GM19023 (cell line): ENCODE measurements around the gene ELP1.
"Not testable (repeated sequence)": the region's sequence is repeated elsewhere in the genome, so short reads cannot be mapped to it uniquely, and the experiment has no call there.

Experiments
- ATAC-seq: cut with Tn5 transposase; IDR thresholded peaks from one replicate; pipeline ENCODE4 v1.9.1; 2021; ENCODE audit warnings: mild to moderate bottlenecking, moderate library complexity; ENCODE audit not compliant: unreplicated experiment

The ELP1 gene

DNA sequence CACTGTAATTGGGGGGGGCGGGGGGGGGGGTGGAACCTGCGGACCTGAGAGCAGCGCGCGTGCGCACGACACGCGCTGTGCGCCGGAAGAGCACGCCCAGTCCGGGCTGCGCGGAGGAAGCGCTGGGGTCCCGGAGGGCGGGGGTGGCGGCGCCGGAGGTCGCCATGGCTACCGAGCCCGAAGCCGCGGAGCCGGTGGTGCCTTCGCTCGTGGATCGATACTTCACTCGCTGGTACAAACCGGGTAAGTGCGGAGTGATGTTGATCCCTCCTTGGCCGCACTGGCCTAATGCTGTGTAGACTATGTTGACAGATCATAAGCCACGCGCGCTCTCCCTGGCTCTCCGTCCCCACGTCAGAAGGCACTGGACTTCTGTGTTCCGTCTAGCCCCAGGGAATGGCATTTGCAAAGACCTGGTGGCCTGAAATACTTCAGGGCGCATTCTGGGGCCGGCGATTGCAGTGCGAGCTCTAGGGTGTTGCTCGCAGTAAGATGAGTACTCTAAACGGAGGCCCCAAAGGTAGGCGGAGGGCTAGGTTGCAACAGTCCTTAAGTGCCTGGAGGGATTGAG lies 484 bp upstream of the ELP1 start, which contains the start of gene ABITRAM:
TSS of gene ABITRAM (plus strand) at position 78 of the 571 bp plus-strand sequence. CDS start at position 165, 87 bp downstream.
- ATAC-seq, result peak; percentile 82

DNA sequence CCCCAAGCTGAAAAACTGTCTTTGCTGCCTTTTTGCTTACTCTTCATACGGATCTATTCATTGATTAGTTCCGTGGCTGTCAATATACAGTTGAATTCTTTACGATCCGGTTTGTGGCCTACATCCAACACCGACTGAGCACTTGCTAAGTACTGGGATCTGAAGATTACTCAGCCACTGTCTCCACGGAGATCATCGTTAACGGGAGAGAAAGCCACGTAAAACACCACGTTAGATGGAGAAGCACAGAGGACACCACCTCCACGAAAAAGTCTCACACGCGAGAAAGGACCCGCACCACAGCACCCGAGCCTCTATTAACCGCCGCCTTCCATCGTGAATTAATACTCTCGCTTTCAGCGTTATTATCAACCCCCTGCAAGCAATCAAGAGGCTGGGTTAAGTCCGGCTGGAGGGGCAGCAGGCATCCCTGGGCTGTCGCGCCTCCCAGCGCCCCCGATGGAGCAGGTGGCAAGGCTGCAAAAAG lies 650 bp downstream of the ELP1 start:
- ATAC-seq, result peak; percentile 0

DNA sequence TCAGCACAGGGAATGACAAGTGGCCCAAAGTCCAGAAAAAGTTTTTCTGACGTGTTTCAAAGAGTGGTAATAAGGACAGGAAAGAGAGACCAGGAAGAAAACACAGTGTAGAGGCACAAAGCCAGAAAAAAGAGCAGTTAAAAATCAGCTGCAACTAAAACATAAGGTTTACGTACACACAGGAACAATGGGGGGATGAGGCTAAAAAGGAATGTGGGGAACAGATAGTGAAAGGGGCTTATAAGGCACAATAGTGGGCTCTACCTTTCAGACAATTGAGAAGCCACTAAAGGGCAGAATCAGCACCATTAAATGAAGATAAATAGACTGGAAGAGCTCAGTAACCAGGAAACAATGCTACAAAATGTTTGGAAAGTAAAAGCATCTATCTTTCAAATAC lies 5.5 kb downstream of the ELP1 start:
- ATAC-seq, result no peak

DNA sequence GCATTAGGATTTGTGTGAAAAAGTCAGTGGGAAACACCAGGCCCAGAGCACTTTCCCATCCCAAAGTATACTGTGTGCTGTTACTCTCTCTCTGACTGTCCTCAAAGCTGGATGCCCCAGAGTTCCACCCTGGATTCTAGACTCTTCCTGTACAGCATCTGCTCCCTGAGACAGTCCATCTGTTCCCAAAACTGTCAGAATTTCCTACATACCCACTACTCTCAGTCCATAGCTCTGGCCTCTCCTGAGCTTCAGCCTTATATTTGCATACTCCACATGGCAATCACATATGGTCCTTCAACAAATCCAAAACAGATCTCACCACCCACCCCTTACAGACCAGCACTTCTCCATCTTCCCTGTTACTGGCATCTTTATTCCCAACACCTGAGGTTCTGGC lies 9.5 kb downstream of the ELP1 start:
- no peak for ATAC-seq

DNA sequence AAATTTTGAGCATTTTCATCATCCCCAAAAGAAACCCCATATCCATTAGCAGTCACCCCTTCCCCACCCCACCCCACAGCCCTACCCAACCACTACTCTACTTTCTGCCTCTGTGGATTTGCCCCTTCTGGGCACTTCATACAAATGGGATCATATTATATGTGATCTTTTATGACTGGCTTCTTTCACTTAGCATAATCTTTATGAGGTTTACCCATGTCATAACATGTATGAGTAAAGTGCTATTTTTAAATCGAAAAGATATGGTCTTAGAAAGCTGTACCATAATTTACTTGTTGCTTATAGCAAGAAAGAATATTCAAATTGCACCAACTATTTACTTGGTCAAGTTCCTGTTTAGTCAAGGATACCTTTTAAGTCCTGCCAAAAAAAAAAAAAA lies 12.7 kb downstream of the ELP1 start:
- no peak for ATAC-seq

DNA sequence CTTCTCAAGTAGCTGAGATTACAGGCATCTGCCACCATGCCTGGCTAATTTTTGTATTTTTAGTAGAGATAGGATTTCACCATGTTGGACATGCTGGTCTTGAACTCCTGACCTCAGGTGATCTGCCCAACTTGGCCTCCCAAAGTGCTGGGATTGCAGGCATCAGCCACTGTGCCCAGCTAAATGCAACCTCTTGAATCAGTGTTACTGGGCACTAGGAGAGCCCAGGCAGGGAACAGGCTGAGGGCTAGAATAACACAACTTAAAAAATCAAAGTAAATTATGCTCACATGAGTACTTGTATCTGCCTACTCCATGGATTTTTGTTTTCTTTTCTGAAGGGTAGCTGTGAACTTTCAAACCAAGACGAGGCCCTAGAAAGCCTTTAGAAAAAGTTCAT lies 13.5 kb downstream of the ELP1 start:
- ATAC-seq, result not testable (repeated sequence)

DNA sequence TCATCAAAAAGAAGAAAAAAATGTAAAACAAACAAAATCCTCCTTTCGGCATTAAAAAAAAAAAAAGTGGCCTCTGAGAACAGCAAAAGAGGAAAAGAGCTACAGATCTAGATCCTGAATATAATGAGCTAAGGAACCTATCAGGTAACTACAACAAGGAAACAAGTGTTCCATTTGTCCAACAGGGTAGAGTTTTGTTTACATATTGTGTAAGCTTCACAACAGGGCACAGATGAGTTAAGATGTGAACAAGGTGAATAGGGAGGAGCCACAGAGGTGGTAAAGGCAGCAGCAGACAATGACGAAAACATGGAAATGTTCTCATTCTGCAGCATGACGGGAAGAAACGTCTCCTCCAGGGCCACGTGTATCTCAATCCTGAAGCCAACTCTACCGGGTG lies 14.4 kb downstream of the ELP1 start:
- ATAC-seq, result no peak

DNA sequence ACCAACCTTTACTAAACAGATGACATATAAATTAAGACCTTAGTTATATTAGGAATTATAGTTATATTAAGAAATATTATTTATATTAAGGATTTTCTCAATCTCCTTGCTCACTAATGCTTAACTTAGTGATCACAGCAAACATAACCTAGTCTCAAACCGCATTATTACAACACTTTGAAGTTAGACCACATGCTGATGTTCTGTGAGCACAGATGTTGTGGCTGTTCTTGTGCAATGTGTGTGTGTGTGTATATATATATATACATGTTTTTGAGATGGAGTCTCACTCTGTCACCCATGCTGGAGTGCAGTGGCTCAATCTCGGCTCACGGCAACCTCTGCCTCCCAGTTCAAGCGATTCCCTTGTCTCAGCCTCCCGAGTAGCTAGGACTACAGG lies 20.5 kb downstream of the ELP1 start:
- ATAC-seq, result no peak

DNA sequence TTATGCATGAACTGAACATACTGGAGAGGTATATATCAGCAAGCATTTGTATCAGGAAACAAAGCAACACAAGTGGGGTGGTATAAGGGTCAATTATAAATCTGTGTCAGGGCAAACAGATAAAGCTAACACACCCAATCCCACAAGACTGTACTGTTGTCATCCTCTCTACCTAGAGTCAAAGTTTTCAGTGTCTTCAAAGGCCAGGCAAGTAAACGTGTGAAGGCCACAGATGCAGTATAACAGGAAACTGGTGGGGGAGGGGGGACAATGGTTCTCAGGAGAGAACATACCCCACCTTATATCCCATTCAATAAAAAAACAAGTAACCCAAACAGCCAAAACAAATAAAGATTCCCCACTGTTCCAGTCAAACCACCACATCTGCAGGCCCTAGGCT lies 22.1 kb downstream of the ELP1 start:
- no peak for ATAC-seq

DNA sequence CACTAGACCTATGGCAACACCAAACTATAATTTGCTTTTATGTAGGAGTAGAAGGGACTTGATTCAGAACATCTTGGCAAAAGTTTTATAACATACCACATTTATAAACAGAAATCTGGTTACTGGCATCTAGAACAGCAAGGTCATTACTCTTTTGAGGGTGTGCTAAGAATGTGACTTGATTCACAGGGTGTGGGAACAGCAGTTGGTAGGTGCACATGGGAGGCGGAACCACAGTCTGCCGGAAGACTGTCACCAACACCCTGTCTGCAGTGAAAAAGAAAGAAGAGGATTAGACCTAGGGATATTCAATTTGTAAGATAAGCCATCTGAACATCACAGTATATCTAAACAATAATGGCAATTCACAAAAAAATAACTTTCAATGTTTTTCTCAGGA lies 23.0 kb downstream of the ELP1 start:
- no peak for ATAC-seq

DNA sequence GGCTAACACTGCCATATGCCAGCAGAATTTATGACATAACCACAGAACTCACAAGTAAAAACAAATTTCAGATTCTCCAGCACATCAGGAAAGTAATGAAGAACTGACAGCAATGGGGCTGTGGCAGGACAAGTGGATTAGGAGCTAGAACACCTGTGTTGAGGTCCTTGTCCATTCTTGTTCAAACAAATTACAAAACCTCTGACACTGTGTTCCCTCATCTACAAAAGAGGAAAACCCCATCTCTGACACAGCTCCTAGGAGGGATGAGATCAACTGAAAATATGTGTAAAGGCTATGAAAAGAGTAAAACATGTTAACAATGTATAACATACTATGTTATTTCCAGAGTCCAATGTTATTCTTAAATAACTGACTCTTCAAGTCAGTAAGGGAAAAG lies 23.5 kb downstream of the ELP1 start:
- no peak for ATAC-seq

DNA sequence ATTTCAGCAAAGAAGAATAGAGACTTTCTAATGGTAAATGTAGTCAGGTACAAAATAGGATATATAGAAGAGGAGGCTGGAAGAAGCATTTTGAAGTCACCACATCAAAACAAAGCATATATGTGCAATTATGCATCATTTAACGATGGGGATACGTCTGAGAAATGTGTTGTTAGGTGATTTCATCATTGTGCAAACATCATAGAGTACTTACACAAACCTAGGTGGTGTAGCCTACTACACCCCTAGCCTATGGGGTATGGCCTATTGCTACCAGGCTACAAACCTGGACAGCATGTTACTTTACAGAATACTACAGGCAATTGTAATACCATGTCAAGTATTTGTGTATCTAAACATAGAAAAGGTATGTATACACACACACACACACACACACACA lies 28.4 kb downstream of the ELP1 start:
- ATAC-seq, result no peak

DNA sequence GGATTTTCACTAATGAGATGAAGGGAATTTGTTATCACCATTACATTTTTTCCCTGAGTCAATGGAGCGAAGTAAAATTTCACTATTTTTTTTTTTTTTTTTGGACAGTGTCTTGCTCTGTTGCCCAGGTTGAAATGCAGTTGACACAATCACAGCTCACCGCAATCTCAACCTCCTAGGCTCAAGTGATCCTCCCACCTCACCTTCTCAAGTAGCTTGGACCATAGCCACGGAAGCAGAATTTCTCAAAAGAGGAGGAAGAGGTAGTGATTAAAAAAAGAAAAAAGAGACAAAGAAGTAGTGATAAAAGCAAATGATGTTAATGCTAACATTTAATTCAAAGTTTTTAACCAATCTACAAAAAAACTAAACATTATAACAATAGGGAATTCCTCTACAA lies 29.8 kb downstream of the ELP1 start:
- ATAC-seq, result no peak

DNA sequence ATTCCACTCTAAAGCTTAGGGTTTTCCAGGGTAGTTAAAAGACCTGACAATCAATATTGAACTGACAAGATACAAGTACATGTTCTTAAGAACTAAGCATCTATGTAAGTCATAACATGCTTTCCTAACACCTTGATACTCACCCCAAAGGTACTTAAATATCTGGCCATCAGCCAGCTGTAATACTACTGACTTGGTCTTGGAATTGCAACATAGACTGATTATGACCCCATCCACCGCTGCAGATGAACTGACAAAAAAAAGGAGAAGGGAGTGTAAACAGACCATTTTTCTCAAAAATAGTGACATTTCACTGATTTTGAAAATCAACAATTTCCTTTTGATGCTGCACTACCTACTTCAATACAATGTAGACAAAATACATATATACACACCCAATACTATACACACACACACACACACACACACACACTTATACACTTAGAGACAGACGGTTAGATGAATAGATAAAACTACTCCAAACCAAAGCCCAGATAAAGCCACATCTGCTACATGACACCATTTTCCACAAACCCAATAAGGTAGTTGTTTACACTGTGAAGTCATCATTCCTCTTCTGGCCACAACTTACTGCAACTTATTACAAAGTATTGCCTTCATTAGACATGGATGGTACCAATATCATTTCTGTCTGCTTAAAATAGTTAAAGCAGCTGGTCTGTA lies 30.4 kb downstream of the ELP1 start:
- no peak for ATAC-seq

DNA sequence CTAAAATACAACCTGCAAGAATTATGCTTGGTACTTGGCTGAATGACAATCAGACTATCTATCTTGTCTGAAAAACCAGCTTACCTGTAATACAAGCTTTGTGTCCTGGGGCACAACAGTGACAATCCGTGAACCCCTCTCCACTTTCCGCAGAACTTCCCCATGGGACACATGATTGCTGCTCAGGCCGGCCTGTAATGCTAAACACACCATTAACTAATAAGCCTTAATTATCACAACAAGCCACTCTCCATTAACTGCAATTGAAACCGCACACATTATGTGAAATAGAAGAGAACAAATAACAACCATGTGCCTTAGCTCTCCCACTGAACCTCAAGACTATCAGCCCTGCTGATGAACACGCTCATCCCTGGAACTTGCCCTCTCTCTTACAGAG lies 33.7 kb downstream of the ELP1 start:
- no peak for ATAC-seq

DNA sequence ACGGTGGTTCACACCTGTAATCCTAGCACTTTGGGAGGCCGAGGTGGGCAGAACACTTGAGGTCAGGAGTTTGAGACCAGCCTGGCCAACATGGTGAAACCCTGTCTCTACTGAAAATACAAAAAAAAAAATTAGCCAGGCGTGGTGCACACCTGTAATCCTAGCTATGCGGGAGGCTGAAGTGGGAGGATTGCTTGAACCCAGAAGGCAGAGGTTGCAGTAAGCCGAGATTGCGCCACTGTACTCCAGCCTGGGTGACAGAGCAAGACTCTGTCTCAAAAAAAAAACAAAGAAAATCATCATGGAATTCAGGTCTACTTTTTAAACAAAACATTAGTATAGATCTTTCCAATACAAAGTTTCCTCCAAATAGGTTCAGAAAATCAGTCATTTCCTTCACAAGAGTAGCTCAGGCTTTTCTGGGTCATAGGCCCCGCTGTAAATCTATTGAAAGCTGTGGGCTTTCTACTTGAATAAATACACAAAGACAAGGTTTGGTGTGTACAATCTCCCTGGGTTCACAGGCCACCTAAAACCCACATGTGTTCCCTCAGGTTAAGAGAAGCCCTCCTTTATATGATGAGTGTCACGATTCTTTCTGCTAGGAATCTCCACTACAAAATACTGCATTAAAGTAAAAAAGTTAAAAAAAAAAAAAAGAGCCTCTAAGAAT lies 34.8 kb downstream of the ELP1 start:
- ATAC-seq, result not testable (repeated sequence)

DNA sequence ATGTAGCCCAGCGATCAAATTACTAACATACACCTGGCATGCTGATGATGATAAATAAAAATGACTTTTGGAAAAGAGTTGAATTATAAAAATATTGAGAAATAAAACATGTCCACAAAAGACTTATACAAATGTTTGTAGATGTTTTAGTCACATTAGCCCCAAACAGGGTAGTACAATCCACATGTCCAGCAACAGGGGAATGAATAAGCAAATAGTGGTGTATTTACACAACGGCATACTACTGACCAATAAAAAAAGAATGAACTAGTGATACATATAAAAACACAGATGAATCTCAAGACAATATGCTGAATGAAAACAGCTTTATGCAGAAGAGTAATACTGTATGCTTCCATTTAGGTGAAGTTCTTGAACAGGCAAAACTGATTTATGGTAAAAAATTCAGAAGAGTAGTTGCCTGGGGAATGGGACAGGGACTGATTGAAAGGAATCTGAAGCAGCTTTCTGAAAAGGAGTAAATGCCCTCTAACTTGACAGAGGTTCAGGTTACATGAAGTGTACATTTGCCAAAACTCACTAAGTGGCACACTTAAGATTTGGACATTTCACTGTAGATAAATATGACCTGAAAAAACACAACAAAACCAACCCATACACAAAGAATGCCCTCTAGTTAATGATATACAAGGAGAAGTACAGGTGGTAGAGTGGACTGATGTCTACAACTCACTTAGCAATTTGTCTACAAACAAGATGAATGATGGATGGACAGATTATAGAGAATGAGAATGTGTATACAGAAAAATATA lies 36.4 kb downstream of the ELP1 start:
- ATAC-seq, result no peak

DNA sequence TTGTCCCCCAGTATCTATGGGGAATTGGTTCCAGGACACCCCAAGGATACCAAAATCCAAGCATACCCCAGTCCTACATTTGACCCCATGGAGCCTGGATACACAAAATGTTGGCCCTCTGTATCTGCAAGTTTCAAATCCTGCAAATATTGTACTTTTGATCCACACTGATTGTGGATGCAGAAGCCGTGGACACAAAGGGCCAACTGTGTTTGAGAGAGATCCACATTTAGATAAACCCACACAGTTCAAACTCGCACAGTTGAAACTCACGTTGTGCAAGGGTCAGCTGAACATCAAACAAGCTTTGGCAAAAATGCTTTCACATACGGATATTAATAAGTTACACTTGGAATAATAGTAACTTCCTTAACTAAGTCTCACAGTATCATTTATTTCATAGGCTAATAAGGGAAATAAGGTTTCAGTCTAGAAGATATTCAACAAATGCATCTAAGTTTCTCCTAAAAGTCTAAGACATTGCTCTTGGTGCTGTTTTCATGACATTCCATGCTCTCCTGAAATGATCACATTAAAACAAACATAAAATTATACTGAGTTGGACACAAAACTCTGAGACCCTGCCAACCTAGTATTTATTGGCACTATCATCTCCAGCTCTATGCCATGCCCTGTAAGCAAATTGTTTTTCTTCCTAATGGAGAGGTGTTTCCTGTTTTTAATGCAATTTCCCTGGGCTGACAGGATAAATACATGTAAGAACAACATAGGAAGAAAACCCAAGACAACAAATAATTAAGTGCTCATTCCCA lies 39.5 kb downstream of the ELP1 start:
- no peak for ATAC-seq

DNA sequence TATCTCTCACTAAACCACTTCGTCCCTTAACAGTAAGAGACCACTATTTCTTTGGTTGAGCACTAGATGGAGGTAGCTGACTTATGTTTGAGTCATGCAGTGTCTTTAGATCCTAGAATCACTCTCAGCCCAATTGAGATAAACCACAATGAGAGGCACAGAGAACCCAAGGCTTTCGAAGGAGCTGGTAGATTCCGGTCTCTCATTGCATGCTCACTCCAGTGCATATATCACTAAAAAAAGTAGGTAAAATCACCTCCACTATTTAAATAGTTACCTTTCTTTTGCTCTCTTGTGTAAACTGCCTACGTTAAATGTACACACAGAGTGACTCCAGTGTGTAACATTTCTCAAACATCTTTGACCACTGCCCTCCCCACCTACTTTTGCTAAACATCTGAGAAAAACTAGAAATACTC lies 44.3 kb downstream of the ELP1 start:
- ATAC-seq, result no peak

DNA sequence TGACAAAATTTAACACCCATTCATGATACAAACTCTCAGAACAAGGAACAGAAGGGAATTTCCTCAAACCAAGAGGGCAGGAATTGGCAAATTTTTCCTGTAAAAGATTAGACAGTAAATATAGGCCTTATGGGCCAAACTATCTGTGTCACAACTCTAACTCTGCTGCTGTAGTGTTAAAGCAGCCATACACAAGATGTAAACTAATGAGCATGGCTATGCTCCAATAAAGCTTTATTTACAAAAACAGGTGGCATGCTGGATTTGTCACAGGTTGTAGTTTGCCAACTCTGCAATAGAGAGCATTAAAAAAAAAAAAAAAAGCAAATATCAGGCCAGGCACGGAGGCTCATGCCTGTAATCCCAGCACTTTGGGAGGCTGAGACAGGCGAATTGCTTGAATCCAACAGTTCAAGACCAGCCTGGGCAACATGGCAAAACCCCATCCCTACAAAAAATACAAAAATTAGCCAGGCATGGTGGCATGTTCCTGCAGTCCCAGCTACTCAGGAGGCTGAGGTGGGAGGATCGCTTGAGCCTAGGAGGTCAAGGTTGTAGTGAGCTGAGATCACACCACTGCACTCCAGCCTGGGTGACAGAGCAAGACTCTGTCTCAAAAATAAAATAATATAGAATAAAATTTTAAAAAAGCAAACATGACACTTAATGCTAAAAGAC lies 47.2 kb downstream of the ELP1 start:
- ATAC-seq, result not testable (repeated sequence)
